CD4-positive, alpha-beta T cell treated with Interferon alpha-2 for 1 hour (primary cell): ENCODE results near the gene ASPRV1.
"Not testable (repeated sequence)": the region's sequence is repeated elsewhere in the genome, so short reads cannot be mapped to it uniquely, and the experiment has no call there.

ENCODE experiments used
- DNase-seq, 2 donors: peaks; one replicate each; pipeline ENCODE4 v3.0.0-alpha.2; 2020 to 2022

Gene ASPRV1

GRCh38 chr2:69961496-69961895 is at the start of gene ASPRV1:
TSS of gene ASPRV1 (minus strand) at chr2:69961631. CDS start at chr2:69961436, 195 bp downstream.
- DNase-seq: no peak

GRCh38 chr2:70010576-70011111 is 49.2 kb upstream of the ASPRV1 start:
- DNase-seq: no peak

- DNase-seq: peak; percentile 7 to 64
Measured at GRCh38 chr2:70009762-70010575, 48.5 kb upstream of the ASPRV1 start.

GRCh38 chr2:70008290-70008689 is 46.9 kb upstream of the ASPRV1 start:
- no peak for DNase-seq

- no peak for DNase-seq
Measured at GRCh38 chr2:70007151-70007550, 45.7 kb upstream of the ASPRV1 start.

- no peak for DNase-seq
Measured at GRCh38 chr2:70006447-70006784, 45.0 kb upstream of the ASPRV1 start.

- DNase-seq: no peak
Measured at GRCh38 chr2:70005752-70006446, 44.5 kb upstream of the ASPRV1 start.

GRCh38 chr2:70005216-70005615 is 43.8 kb upstream of the ASPRV1 start:
- no peak for DNase-seq

GRCh38 chr2:70003093-70003830 is 41.8 kb upstream of the ASPRV1 start:
- DNase-seq: no peak

GRCh38 chr2:70002241-70002899 is 40.9 kb upstream of the ASPRV1 start:
- peak in 1 of 2 donors; percentile 12 for DNase-seq

GRCh38 chr2:70000529-70000928 is 39.1 kb upstream of the ASPRV1 start:
- not testable (repeated sequence) for DNase-seq

GRCh38 chr2:69998761-69999160 is 37.3 kb upstream of the ASPRV1 start:
- DNase-seq: no peak

- DNase-seq: peak in 1 of 2 donors; percentile 60
Measured at GRCh38 chr2:69997015-69997830, 35.8 kb upstream of the ASPRV1 start.

- no peak for DNase-seq
Measured at GRCh38 chr2:69995511-69995910, 34.1 kb upstream of the ASPRV1 start.

GRCh38 chr2:69994166-69994565 is 32.7 kb upstream of the ASPRV1 start:
- DNase-seq: no peak

- no peak for DNase-seq
Measured at GRCh38 chr2:69993708-69994107, 32.3 kb upstream of the ASPRV1 start.

- no peak for DNase-seq
Measured at GRCh38 chr2:69993048-69993565, 31.7 kb upstream of the ASPRV1 start.

- no peak for DNase-seq
Measured at GRCh38 chr2:69992310-69993047, 31.0 kb upstream of the ASPRV1 start.

GRCh38 chr2:69989441-69990105 is 28.1 kb upstream of the ASPRV1 start:
- DNase-seq: no peak

- no peak for DNase-seq
Measured at GRCh38 chr2:69989009-69989408, 27.6 kb upstream of the ASPRV1 start.
